GM21423 (cell line): ENCODE results near the gene CCK.

Source experiments
- ATAC-seq: cut with Tn5 transposase; IDR thresholded peaks from one replicate; pipeline ENCODE4 v1.9.1; 2021; ENCODE audit warnings: mild to moderate bottlenecking, moderate library complexity; ENCODE audit not compliant: unreplicated experiment

Gene CCK

DNA sequence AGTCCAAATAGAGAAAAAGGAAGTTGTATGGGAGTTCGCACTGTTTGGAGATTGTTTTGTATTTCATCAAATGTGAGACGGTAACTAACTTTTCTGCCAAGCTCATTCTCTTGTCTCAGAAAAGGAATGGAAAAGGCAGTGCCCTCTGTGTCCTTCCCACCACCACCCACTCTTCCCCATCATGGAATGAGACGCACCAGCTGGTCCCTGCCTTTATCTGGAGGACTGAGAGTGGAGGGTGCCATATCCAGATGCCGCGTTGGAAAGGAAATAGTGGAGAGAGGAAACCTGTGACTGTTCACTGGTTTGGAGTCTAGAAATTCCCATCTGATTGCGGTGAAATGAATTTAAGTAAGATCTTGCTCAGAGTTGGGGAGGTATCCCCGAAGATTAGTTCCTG is 3.7 kb upstream of the CCK start:
- no peak for ATAC-seq

- ATAC-seq: no peak
Observed at GRCh38 chr3:42267878-42268277, 1.9 kb upstream of the CCK start.

DNA sequence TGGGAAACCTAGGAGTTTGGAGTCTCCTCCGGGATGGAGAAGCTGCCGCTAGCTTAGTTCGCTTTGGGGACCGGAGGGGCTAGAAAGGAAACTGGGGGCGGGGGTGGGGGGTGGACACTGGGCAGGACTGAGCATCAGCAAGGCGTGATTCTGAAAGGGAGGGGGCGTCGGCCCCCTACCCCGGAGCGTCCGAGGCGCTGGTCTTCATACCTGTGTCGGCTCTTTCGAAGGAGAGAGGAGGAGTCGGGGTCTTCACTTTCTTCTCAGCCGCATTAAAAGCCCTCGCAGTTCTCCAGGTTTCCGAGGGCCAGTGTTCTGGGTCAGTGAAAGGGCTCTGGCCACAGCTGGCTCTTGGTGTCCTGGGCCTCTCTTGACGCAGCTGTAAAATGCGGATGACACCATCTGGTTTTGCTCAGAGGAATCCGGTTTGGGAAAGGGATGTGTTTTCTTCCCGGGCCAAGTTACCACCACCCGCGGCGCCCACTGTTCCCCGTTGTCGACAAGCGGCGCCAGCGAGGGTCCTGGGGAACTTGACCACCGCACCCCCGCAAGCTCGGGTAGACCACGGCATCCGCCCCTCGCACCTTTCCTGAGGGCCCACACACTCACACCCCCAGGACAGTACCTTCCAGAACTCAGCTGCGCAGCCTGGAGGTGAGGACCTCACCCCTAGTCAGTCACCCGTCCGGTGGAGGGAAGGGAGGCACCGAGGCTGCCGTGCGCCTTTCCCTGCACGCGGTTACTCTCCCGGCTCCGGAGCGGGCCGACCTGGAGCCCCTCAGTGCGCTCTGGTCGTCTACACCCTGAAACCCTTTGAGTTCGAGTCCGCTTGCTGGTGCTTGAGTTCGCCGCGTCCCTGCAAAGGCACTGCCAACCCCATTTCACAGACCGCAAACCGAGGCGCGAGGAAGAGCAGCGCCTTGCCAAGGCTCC is 660 bp downstream of the CCK start:
- no peak for ATAC-seq

DNA sequence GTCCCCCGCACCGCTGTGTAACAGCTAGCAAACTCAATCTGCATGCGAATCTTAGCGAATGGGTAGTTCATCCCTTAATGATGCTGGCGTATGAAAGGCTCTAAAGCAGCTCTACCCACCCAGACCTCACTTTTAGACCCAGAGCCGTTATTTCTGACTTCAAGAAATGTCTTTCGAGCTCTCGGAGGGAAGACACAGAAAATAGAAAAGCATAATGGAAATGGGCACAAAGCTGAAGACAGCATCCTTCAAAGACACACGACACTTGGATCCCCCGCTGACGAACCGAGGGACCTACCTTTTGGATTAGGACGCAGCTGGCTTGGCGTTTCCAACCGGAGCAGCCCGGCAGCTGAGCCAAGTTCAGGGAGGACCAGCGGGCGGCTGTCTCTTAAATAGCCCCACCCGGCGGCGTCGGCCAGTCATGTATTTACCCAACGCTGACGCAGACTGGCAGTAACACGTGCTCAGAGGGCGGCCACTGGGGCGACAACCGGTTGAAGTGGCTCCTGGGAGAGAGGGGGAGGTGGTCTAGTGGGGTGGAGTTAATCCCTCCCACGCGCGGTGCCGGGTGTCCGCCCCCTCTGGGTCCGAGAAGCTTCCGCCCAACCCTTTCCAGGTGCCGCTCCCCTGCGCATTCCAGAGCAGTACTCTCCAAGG is 1.5 kb downstream of the CCK start:
- ATAC-seq: no peak

DNA sequence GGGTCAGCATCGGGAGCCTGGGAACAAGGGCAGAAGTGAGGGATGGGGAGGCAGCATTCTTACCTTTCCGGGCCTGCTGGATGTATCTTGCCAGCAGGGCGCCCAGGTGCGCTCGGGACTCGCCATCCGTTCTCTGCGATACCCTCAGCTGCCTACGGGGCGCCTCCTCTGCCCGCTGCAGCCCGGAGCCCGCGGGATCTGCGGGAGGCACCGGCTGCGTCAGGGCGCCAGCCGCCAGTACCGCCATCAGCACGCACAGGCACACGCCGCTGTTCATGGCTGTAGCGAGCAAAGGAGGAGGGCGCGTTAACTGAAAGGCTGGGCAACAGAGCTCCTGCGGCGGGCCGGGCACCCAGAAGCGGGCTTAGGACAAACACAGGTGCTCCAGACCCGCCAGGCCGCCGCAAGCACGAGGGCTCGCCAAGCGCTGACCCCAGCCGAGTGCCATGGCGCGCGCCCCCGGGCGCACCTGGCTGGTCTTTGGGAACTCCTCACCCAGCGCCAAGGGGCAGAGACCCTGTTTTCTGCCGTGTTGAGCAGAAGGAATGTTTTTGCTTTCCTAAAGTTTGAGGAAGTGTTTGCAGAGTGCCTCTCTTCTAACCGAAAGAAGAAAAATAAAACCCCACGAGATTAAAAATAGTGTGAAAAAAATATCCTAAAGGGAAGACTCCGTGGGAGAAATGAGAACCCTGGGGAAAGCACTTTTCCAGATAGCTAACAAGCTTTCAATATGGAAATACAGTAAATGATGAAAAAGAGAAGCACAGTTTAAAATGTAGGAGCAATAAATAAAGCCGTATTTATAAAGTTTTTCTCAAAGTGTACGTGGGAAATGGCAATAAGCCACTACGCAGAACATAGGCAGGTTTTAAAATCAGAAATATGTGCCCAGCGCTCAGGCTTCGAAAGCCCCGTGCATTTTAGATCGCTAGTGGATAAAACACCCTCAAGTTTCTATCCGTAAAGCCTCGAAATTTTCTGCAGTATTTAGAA is 2.3 kb downstream of the CCK start:
- no peak for ATAC-seq

DNA sequence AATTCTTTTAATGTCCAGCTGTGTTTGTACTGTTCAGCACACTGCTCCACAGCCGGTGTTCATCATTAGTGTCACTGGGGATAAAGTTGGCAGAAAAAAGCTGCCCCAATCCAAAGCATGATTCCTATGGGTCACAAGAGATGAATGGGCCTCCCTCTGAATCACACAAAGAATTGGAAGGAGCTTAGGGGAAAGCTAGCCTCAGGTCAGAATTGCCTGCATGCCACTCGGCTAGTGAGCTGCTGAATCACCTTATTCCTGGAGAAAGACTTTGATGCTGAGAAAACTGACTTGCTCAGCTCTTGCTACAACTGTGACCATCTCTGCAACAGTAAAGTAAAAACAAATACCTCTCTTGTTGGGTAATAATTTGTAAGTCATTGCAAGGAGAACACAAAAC is 3.5 kb downstream of the CCK start:
- no peak for ATAC-seq

DNA sequence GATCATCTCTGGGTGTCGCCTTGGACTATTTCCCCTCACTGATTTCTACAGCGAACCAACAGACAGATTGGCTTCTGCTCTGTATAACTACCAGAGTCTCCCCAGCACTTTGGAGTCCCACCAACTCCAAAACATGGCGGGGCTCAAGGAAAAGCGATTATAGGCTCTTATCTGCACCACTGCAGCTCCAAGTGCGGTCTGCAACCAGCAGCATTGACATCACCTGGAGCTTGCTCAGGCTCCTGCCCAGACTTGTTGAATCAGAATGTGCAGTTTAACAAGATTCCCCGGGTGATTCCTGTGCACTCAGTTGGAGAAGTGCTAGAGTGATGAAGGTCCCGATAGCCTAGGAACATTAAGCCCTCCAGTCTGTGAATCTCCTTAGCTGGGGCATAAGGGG is 9.0 kb downstream of the CCK start:
- ATAC-seq: no peak

- no peak for ATAC-seq
Observed at GRCh38 chr3:42256135-42256819, 9.7 kb downstream of the CCK start.

- no peak for ATAC-seq
Observed at GRCh38 chr3:42254566-42254965, 11.4 kb downstream of the CCK start.

- no peak for ATAC-seq
Observed at GRCh38 chr3:42250761-42251160, 15.2 kb downstream of the CCK start.

- no peak for ATAC-seq
Observed at GRCh38 chr3:42247576-42248027, 18.4 kb downstream of the CCK start.

- no peak for ATAC-seq
Observed at GRCh38 chr3:42246091-42246490, 19.9 kb downstream of the CCK start.

DNA sequence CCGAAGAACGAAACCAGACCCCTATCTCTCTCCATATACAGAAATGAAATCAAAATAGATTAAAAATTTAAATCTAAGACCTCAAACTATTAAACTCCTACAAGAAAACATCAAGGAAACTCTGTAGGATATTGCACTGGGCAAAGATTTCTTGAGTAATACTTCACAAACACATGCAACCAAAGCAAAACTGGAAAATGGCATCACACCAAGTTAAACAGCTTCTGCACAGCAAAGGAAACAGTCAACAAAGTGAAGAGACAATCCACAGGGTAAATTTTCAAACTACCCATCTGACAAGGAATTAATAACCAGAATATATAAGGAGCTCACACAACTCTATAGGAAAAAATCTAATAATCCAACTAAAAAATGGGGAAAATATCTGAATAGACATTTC is 29.4 kb downstream of the CCK start:
- no peak for ATAC-seq

- ATAC-seq: no peak
Observed at GRCh38 chr3:42235532-42235931, 30.5 kb downstream of the CCK start.

DNA sequence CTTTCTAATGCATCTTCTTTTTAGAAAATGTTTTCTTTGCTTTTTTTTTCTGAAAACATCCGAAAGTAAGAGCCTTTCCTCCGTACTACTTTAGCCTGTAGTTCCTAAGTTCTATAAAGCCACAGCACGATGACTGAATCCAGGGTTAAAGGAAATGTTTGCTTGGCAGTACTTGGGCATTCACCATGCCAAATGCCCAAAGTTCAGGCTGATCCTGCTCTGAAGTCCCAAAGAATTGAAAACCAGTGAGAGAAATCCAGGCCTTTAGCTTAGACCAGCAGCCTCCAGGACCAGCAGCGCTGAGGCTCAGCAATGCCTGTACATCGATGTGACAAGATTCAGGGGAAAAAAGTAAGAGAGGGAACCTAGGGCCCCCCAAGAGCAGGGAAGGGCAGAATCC is 35.1 kb downstream of the CCK start:
- ATAC-seq: no peak

DNA sequence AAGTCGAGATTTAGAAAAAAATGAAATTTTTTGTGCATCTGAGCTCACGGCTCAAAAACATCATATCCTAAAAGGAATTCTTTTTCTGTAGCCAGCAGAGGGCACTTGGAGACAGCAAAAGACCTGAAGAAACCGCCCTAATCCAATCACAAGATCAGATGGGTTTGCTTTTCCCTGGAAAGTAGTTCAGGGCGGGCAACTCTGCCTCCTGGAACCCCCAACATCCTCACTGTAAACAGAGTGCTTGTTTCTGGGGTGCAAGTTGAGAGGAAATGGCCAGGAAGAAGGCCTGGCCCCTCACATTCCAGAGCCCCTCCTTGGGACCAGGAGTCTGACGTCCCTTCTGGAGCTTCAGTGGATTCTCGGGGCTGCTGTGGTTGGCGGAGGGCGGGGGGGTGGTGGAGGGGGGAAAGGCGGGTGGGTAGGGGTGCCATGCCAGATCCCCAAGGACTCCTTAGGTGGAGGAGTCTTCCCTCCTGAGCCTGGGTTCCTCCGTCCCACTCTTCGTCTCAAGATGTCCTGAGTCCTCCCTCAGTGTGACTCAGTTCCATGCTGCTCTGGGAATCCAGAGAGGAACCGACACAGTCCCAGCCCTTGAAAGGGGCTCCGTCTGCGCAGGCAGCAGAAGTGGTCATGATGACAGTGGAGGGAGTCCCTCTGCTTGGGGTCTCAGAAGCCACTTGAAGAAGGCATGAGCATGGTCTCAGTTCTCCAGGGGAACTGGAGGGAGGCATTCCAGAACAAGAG is 35.9 kb downstream of the CCK start:
- ATAC-seq: no peak

GRCh38 chr3:42229266-42229941 is 36.6 kb downstream of the CCK start:
- no peak for ATAC-seq

GRCh38 chr3:42228796-42229195 is 37.2 kb downstream of the CCK start:
- ATAC-seq: no peak
